ENCODE measurements around the gene MAPT. TPM values are rescaled to one million over a fixed set of nuclear protein-coding genes. Genes with fewer than 3 reads are reported as not detected.

The MAPT gene
- total RNA-seq, 4 donors from 2014 or later, result 1.7 to 2.3 (median 1.8) TPM

DNA sequence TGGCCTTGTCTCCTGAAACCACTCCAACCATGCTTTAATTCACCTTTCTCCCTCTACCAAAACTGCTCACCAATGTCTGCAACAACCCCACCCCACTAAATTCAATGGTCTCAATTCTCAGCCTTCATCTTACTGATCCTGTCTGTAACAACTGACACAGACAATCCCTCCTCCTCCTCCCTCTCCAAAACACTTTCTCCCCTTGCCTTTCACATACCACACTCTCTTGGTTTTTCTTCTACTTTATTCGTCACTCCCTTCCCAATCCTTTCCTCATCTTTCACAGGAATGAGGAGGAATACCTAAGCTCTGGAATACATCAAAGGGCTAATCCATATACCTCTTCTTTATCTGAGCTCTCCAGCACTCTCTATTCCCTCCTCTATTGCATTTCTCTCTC lies 170.1 kb downstream of the MAPT start:
- DNase-seq, result no peak
- peaks cover 0 to 9% (median 0%) of the 10 kb centered on the region in 4 donors for H3K4me1 ChIP-seq
- H3K36me3 ChIP-seq, result peaks cover 0 to 20% (median 6%) of the 10 kb centered on the region in 4 donors
- in situ Hi-C loops (cut with MboI; ENCODE audit: low pct_ligation_motif_present in 1 of 4, low pct_unique_long_range_greater_than_20kb in 1 of 4, low sequenced_read_pairs in 3 of 4), result no loop called here
- WGBS, 2 donors (ENCODE audit: low coverage in 1 of 2), result 87 to 88% methylated on average over 1 of the region's 1 CpG
- H3K9me3 ChIP-seq, result no peaks in the 10 kb centered on the region
- intact Hi-C loops (cut with DNase I; ENCODE audit: low total_unique reads), result no loop called here
- TF ChIP-seq POLR2A (IDR thresholded peaks at IDR 0.05), result no peak
- TF ChIP-seq POLR2AphosphoS5 (IDR thresholded peaks at IDR 0.05), result no peak
- no peak for TF ChIP-seq EP300 (IDR thresholded peaks at IDR 0.05; ENCODE audit: low read depth)
- TF ChIP-seq, protein P1, sequence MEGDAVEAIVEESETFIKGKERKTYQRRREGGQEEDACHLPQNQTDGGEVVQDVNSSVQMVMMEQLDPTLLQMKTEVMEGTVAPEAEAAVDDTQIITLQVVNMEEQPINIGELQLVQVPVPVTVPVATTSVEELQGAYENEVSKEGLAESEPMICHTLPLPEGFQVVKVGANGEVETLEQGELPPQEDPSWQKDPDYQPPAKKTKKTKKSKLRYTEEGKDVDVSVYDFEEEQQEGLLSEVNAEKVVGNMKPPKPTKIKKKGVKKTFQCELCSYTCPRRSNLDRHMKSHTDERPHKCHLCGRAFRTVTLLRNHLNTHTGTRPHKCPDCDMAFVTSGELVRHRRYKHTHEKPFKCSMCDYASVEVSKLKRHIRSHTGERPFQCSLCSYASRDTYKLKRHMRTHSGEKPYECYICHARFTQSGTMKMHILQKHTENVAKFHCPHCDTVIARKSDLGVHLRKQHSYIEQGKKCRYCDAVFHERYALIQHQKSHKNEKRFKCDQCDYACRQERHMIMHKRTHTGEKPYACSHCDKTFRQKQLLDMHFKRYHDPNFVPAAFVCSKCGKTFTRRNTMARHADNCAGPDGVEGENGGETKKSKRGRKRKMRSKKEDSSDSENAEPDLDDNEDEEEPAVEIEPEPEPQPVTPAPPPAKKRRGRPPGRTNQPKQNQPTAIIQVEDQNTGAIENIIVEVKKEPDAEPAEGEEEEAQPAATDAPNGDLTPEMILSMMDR (IDR thresholded peaks at IDR 0.05), result no peak
- no peak overlapping the region for H3K4me3 ChIP-seq
- no peak overlapping the region for H3K27ac ChIP-seq
- no peaks in the 10 kb centered on the region for H3K27me3 ChIP-seq

DNA sequence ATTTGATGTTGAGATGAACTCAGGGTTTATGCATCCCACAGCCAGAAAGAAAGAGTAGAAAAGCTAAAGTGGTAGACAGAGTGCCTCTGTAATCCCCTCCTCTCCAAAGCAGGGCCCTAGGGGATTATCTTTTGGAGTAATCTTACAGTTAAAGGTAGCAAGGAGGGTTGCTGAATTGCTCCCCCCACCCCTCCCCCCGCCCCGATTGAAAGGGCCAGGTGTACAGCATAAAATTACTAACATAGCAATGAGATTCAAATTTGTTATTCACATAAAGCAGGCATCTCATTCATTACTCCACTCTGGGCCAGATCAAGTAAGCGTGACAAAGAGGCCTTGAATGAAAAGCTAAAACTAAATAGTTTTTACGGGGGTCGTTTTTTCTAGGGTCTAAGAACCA lies 177.4 kb downstream of the MAPT start:
- Histone ChIP-seq H3K27me3 (no peaks in the 10 kb centered on the region), H3K27ac (no peak overlapping the region), H3K4me1 (peaks cover 0 to 30% (median 4%) of the 10 kb centered on the region in 4 donors), H3K9me3 (no peaks in the 10 kb centered on the region), H3K4me3 (no peak overlapping the region), H3K36me3 (peaks cover 0 to under 1% (median 0%) of the 10 kb centered on the region in 4 donors)
- intact Hi-C loops (cut with DNase I; ENCODE audit: low total_unique reads), result no loop called here
- 75 to 83% methylated on average over 2 to 5 of the region's 5 CpGs for WGBS, 2 donors (ENCODE audit: low coverage in 1 of 2)
- no peak for DNase-seq
- TF ChIP-seq POLR2A (IDR thresholded peaks at IDR 0.05) (no peak), EP300 (IDR thresholded peaks at IDR 0.05; ENCODE audit: low read depth) (no peak), POLR2AphosphoS5 (IDR thresholded peaks at IDR 0.05) (no peak)
- TF ChIP-seq, protein P1 (IDR thresholded peaks at IDR 0.05), result no peak
- in situ Hi-C loops (cut with MboI; ENCODE audit: low pct_ligation_motif_present in 1 of 4, low pct_unique_long_range_greater_than_20kb in 1 of 4, low sequenced_read_pairs in 3 of 4), result no loop called here

DNA sequence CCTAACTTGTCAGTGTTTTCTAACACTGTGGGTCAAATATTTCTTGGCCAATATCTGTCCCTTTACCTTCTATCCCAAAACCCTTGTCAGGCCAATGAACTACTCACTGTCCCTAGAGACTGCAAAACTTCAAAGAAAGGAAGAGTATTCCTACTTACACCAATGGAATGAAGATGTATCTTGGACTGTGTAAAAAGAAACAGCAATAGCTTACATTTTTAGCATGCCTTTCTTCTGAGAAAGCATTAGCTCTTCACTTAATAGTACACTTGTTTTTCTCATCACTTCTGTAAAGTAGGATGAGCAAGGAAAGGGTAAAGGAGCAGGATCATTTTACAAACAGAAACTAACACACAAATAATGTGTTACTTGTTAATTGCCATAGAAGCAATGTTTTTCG lies 178.6 kb downstream of the MAPT start:
- peaks cover 0 to 36% (median 4%) of the 10 kb centered on the region in 4 donors for H3K4me1 ChIP-seq
- no peak for TF ChIP-seq EP300 (IDR thresholded peaks at IDR 0.05; ENCODE audit: low read depth)
- no peak overlapping the region for H3K27ac ChIP-seq
- H3K27me3 ChIP-seq, result no peaks in the 10 kb centered on the region
- no peak overlapping the region for H3K4me3 ChIP-seq
- intact Hi-C loops (cut with DNase I; ENCODE audit: low total_unique reads) (no loop called here), in situ Hi-C loops (cut with MboI; ENCODE audit: low pct_ligation_motif_present in 1 of 4, low pct_unique_long_range_greater_than_20kb in 1 of 4, low sequenced_read_pairs in 3 of 4) (no loop called here)
- WGBS, 2 donors (ENCODE audit: low coverage in 1 of 2), result 78 to 92% methylated on average over 1 of the region's 1 CpG
- no peak for DNase-seq
- no peaks in the 10 kb centered on the region for H3K36me3 ChIP-seq
- no peaks in the 10 kb centered on the region for H3K9me3 ChIP-seq

DNA sequence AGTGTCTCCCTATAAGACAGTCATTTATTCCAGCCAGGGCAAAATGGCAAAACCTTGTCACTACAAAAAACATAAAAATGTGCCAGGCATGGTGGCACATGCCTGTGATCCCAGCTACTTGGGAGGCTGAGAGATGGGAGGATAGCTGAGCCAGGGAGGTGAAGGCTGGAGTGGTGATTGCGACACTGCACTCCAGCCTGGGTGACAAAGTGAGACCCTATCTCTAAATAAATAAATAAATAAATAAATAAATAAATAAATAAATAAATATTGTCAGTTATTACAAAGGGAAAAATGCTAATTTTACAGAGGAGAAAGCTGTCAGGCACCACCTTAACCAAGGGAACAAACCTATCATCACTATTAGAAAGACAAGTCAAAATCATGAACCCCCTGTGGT lies 180.2 kb downstream of the MAPT start:
- no peak overlapping the region for H3K27ac ChIP-seq
- no peaks in the 10 kb centered on the region for H3K36me3 ChIP-seq
- TF ChIP-seq POLR2A (IDR thresholded peaks at IDR 0.05) (no peak), EP300 (IDR thresholded peaks at IDR 0.05; ENCODE audit: low read depth) (no peak), POLR2AphosphoS5 (IDR thresholded peaks at IDR 0.05) (no peak)
- TF ChIP-seq, protein P1 (IDR thresholded peaks at IDR 0.05), result no peak
- intact Hi-C loops (cut with DNase I; ENCODE audit: low total_unique reads), result no loop called here
- H3K27me3 ChIP-seq, result no peaks in the 10 kb centered on the region
- in situ Hi-C loops (cut with MboI; ENCODE audit: low pct_ligation_motif_present in 1 of 4, low pct_unique_long_range_greater_than_20kb in 1 of 4, low sequenced_read_pairs in 3 of 4), result no loop called here
- H3K4me3 ChIP-seq, result no peak overlapping the region
- no peaks in the 10 kb centered on the region for H3K9me3 ChIP-seq
- DNase-seq, result no peak
- 90 to 100% methylated on average over 1 of the region's 1 CpG for WGBS, 2 donors (ENCODE audit: low coverage in 1 of 2)
- peaks cover 0 to 36% (median 4%) of the 10 kb centered on the region in 4 donors for H3K4me1 ChIP-seq

Small RNA genes within 50 kb of the gene (small RNA-seq; reads per million reads assigned to genes)
- 0 reads per million in 4 donors for gene RF00017

Other genes starting within 250 kb of the MAPT start
- not detected for gene CRHR1, start 110.2 kb upstream of the MAPT start, total RNA-seq
- not detected for gene SPPL2C, start 49.7 kb upstream of the MAPT start, total RNA-seq
- not detected for gene STH, start 104.7 kb downstream of the MAPT start, total RNA-seq